Hepatocyte (in vitro differentiated cells): ENCODE measurements around the gene CHMP6. TPM values are rescaled to one million over a fixed set of nuclear protein-coding genes. Genes with fewer than 3 reads are reported as not detected.

ENCODE experiments used
- DNase-seq: peaks from one replicate; pipeline ENCODE4 v3.0.0-alpha.2; 2016; ENCODE audit warnings: low spot score
- H2AFZ ChIP-seq: fragments of 200-600 bp; sonication (generic); 2 replicates; pipeline ENCODE4 v1.6.0; 2016; ENCODE audit warnings: antibody characterized with exemption, mild to moderate bottlenecking
- H3K27ac ChIP-seq: fragments of 200-600 bp; sonication (generic); 2 replicates; pipeline ENCODE4 v1.5.1; 2016; ENCODE audit warnings: mild to moderate bottlenecking
- H3K27me3 ChIP-seq: fragments of 200-600 bp; sonication (generic); 2 replicates; pipeline ENCODE4 v1.6.1; 2016
- H3K36me3 ChIP-seq: fragments of 200-600 bp; sonication (generic); replicated peaks from 2 replicates; pipeline ENCODE4 v1.5.1; 2016; ENCODE audit warnings: low read depth; ENCODE audit not compliant: insufficient read depth
- H3K4me1 ChIP-seq: fragments of 200-600 bp; sonication (generic); 2 replicates; pipeline ENCODE4 v1.5.1; 2016; ENCODE audit warnings: mild to moderate bottlenecking, moderate library complexity; ENCODE audit not compliant: insufficient read depth
- H3K4me2 ChIP-seq: fragments of 200-600 bp; sonication (generic); 2 replicates; pipeline ENCODE4 v1.6.0; 2016
- H3K4me3 ChIP-seq: fragments of 200-600 bp; sonication (generic); 2 replicates; pipeline ENCODE4 v1.5.1; 2016; ENCODE audit warnings: mild to moderate bottlenecking
- H3K79me2 ChIP-seq: fragments of 200-600 bp; sonication (generic); 2 replicates; pipeline ENCODE4 v1.6.0; 2017; ENCODE audit warnings: mild to moderate bottlenecking
- H3K9me2 ChIP-seq: fragments of 200-600 bp; sonication (generic); replicated peaks from 2 replicates; pipeline ENCODE4 v1.6.0; 2017; ENCODE audit warnings: mild to moderate bottlenecking; ENCODE audit not compliant: insufficient read depth
- H3K9me3 ChIP-seq: fragments of 200-600 bp; sonication (generic); 2 replicates; pipeline ENCODE4 v1.5.1; 2016; ENCODE audit warnings: low read depth, mild to moderate bottlenecking
- H4K20me1 ChIP-seq: fragments of 200-600 bp; sonication (generic); 2 replicates; pipeline ENCODE4 v1.6.0; 2016; ENCODE audit warnings: mild to moderate bottlenecking; ENCODE audit not compliant: insufficient read depth, poor library complexity, severe bottlenecking
- CTCF ChIP-seq: fragments of 200-600 bp; sonication (generic); IDR thresholded peaks from 2 replicates; pipeline ENCODE4 v1.5.1; 2016; ENCODE audit warnings: antibody characterized with exemption, mild to moderate bottlenecking; ENCODE audit not compliant: poor library complexity
- EZH2 ChIP-seq: fragments of 200-600 bp; sonication (generic); IDR thresholded peaks from 2 replicates; pipeline ENCODE4 v1.6.1; 2016; ENCODE audit warnings: antibody characterized with exemption, mild to moderate bottlenecking, borderline replicate concordance
- EZH2phosphoT487 ChIP-seq: fragments of 200-600 bp; sonication (generic); IDR thresholded peaks from one replicate; pipeline ENCODE4 v1.6.1; 2018; ENCODE audit warnings: antibody characterized with exemption, mild to moderate bottlenecking, low read depth, moderate library complexity; ENCODE audit not compliant: unreplicated experiment, severe bottlenecking
- WGBS: methylation state at CpG from one replicate; pipeline ENCODE4 v1.1.6; 2016; ENCODE audit warnings: low lambda C conversion rate; ENCODE audit errors: missing lambda C conversion rate; 5-methylcytosine and 5-hydroxymethylcytosine counted together
- polyA plus RNA-seq: library from polyadenylated mRNA; unstranded; fragments of >200 nt; fragmentation: Nextera tagmentation; extraction: Ambion mirVana; gene quantifications from 2 replicates; pipeline ENCODE4 v1.2.1, GENCODE V29; 2016
- total RNA-seq: library from RNA; depleted of rRNA; stranded (reverse); fragments of >200 nt; gene quantifications from 2 replicates; pipeline ENCODE4 v1.2.3, GENCODE V29; 2014

CHMP6 gene
- total and polyA plus RNA-seq, 2 experiments from 2014 or later, result 16.9 to 38.3 TPM

- Histone ChIP-seq H4K20me1 (no peaks in the 10 kb centered on the region), H3K9me3 (no peaks in the 10 kb centered on the region), H3K27me3 (peaks cover 10% of the 10 kb centered on the region), H2AFZ (no peak overlapping the region), H3K79me2 (no peaks in the 10 kb centered on the region), H3K4me2 (no peak overlapping the region), H3K36me3 (no peaks in the 10 kb centered on the region), H3K4me1 (peaks cover 3% of the 10 kb centered on the region), H3K9me2 (no peaks in the 10 kb centered on the region), H3K27ac (no peak overlapping the region), H3K4me3 (no peak overlapping the region)
- no peak for DNase-seq
- TF ChIP-seq CTCF (no peak), EZH2 (no peak), EZH2phosphoT487 (no peak)
- WGBS, result 96% methylated on average over 19 of the region's 19 CpGs
These were observed 6.6 kb downstream of the CHMP6 start for GRCh38 chr17:80998118-80998747.

- H3K9me2 ChIP-seq, result no peaks in the 10 kb centered on the region
- TF ChIP-seq EZH2phosphoT487, result no peak
- TF ChIP-seq EZH2, result no peak
- TF ChIP-seq CTCF, result no peak
- no peaks in the 10 kb centered on the region for H3K9me3 ChIP-seq
- H3K27ac ChIP-seq, result no peak overlapping the region
- no peak for DNase-seq
- H3K27me3 ChIP-seq, result peaks cover 17% of the 10 kb centered on the region
- no peak overlapping the region for H2AFZ ChIP-seq
- 94% methylated on average over 39 of the region's 39 CpGs for WGBS
- H3K79me2 ChIP-seq, result no peaks in the 10 kb centered on the region
- H4K20me1 ChIP-seq, result no peaks in the 10 kb centered on the region
- H3K36me3 ChIP-seq, result no peaks in the 10 kb centered on the region
- H3K4me2 ChIP-seq, result no peak overlapping the region
- no peak overlapping the region for H3K4me3 ChIP-seq
- H3K4me1 ChIP-seq, result peaks cover 3% of the 10 kb centered on the region
These were observed 7.3 kb downstream of the CHMP6 start for GRCh38 chr17:80998748-80999535.

- H3K9me3 ChIP-seq, result no peaks in the 10 kb centered on the region
- DNase-seq, result no peak
- peaks cover 24% of the 10 kb centered on the region for H3K27me3 ChIP-seq
- no peaks in the 10 kb centered on the region for H4K20me1 ChIP-seq
- H3K4me3 ChIP-seq, result no peak overlapping the region
- no peaks in the 10 kb centered on the region for H3K79me2 ChIP-seq
- H3K36me3 ChIP-seq, result no peaks in the 10 kb centered on the region
- WGBS, result 96% methylated on average over 39 of the region's 40 CpGs
- no peak overlapping the region for H2AFZ ChIP-seq
- no peak overlapping the region for H3K27ac ChIP-seq
- no peaks in the 10 kb centered on the region for H3K9me2 ChIP-seq
- no peak overlapping the region for H3K4me2 ChIP-seq
- TF ChIP-seq EZH2phosphoT487, result no peak
- no peak for TF ChIP-seq CTCF
- TF ChIP-seq EZH2, result no peak
- H3K4me1 ChIP-seq, result peaks cover 9% of the 10 kb centered on the region
These were observed 8.1 kb downstream of the CHMP6 start for GRCh38 chr17:80999536-81000333.
